Mesenchymal stem cell (in vitro differentiated cells and primary cell): Measurements from ENCODE around the gene SYPL2.

Experiments used
- DNase-seq: peaks from one replicate; pipeline ENCODE4 v3.0.0-alpha.2; 2013
- H2AFZ ChIP-seq: one replicate; pipeline ENCODE4 v1.6.1; 2013; ENCODE audit warnings: low read depth, mild to moderate bottlenecking, control low read depth, inconsistent platforms, low read length, moderate library complexity
- H2AK5ac ChIP-seq: 2 replicates; pipeline ENCODE4 v1.6.1; 2013; ENCODE audit warnings: low read length, moderate library complexity, mild to moderate bottlenecking, inconsistent platforms; ENCODE audit not compliant: severe bottlenecking
- H2BK120ac ChIP-seq: one replicate; pipeline ENCODE4 v1.6.1; 2013; ENCODE audit warnings: low read depth, mild to moderate bottlenecking, inconsistent platforms, low read length, moderate library complexity
- H2BK12ac ChIP-seq, 2 experiments: one replicate each; pipeline ENCODE4 v1.6.1; 2013; ENCODE audit warnings: inconsistent platforms in 2 of 2, low read length in 2 of 2, mild to moderate bottlenecking in 2 of 2, moderate library complexity in 2 of 2, control low read depth in 1 of 2
- H2BK15ac ChIP-seq: one replicate; pipeline ENCODE4 v1.6.1; 2013; ENCODE audit warnings: mild to moderate bottlenecking, low read depth, inconsistent platforms; ENCODE audit not compliant: poor library complexity, severe bottlenecking
- H2BK5ac ChIP-seq: 2 replicates; pipeline ENCODE4 v1.6.1; 2013; ENCODE audit warnings: low read depth, mild to moderate bottlenecking, low read length, control low read depth, inconsistent platforms; ENCODE audit not compliant: poor library complexity, severe bottlenecking
- H3K14ac ChIP-seq, 2 experiments: one replicate each; pipeline ENCODE4 v1.6.1; 2013; ENCODE audit warnings: inconsistent platforms in 2 of 2, low read length in 2 of 2, control low read depth in 1 of 2, mild to moderate bottlenecking in 1 of 2, moderate library complexity in 1 of 2
- H3K18ac ChIP-seq, 2 experiments: one replicate each; pipeline ENCODE4 v1.6.1; 2013; ENCODE audit warnings: inconsistent platforms in 2 of 2, low read length in 2 of 2, control low read depth in 1 of 2, low read depth in 1 of 2, mild to moderate bottlenecking in 1 of 2
- H3K23ac ChIP-seq, 2 experiments: one replicate each; pipeline ENCODE4 v1.6.1; 2013; ENCODE audit warnings: inconsistent platforms in 2 of 2, low read length in 2 of 2, mild to moderate bottlenecking in 2 of 2, moderate library complexity in 2 of 2, control low read depth in 1 of 2
- H3K27ac ChIP-seq: 2 replicates; pipeline ENCODE4 v1.5.1; 2013; ENCODE audit warnings: mild to moderate bottlenecking, moderate library complexity, low read length, control low read depth, inconsistent platforms; ENCODE audit not compliant: poor library complexity, severe bottlenecking
- H3K27me3 ChIP-seq, 2 experiments: 2 replicates each; pipeline versions ENCODE4 v1.6.1 to v1.7.0; 2013; ENCODE audit warnings: low read length in 2 of 2, mild to moderate bottlenecking in 2 of 2, moderate library complexity in 2 of 2, control low read depth in 1 of 2, inconsistent platforms in 1 of 2; ENCODE audit not compliant: control insufficient read depth in 1 of 2, insufficient read depth in 1 of 2
- H3K36me3 ChIP-seq, 2 experiments: 2 replicates each; pipeline versions ENCODE4 v1.6.1 to v1.7.0; 2013; ENCODE audit warnings: low read length in 2 of 2, control low read depth in 1 of 2, inconsistent platforms in 1 of 2, low read depth in 1 of 2, mild to moderate bottlenecking in 1 of 2; ENCODE audit not compliant: insufficient read depth in 2 of 2, control insufficient read depth in 1 of 2
- H3K4ac ChIP-seq, 2 experiments: one replicate each; pipeline ENCODE4 v1.6.1; 2013; ENCODE audit warnings: inconsistent platforms in 2 of 2, low read length in 2 of 2, mild to moderate bottlenecking in 2 of 2, moderate library complexity in 2 of 2, control low read depth in 1 of 2, low read depth in 1 of 2
- H3K4me1 ChIP-seq: 2 replicates; pipeline ENCODE4 v1.6.1; 2013; ENCODE audit warnings: low read depth, low read length, control low read depth; ENCODE audit not compliant: control insufficient read depth, insufficient read depth
- H3K4me2 ChIP-seq: 2 replicates; pipeline ENCODE4 v1.6.1; 2013; ENCODE audit warnings: low read length, mild to moderate bottlenecking, inconsistent platforms; ENCODE audit not compliant: poor library complexity, severe bottlenecking
- H3K4me3 ChIP-seq, 2 experiments: 2 replicates each; pipeline versions ENCODE4 v1.5.1 to v1.7.0; 2013; ENCODE audit warnings: low read length in 2 of 2, mild to moderate bottlenecking in 2 of 2, control low read depth in 1 of 2, low read depth in 1 of 2; ENCODE audit not compliant: insufficient read depth in 1 of 2
- H3K79me1 ChIP-seq: replicated peaks from 2 replicates; pipeline ENCODE4 v1.6.1; 2013; ENCODE audit warnings: mild to moderate bottlenecking, control low read depth, low read length, inconsistent platforms; ENCODE audit not compliant: poor library complexity, severe bottlenecking
- H3K9ac ChIP-seq: 2 replicates; pipeline ENCODE4 v1.7.0; 2013; ENCODE audit warnings: mild to moderate bottlenecking, low read length, moderate library complexity
- H3K9me3 ChIP-seq: 2 replicates; pipeline ENCODE4 v1.7.0; 2013; ENCODE audit warnings: mild to moderate bottlenecking, low read length; ENCODE audit not compliant: control insufficient read depth
- H4K8ac ChIP-seq: one replicate; pipeline ENCODE4 v1.6.1; 2013; ENCODE audit warnings: inconsistent platforms, mild to moderate bottlenecking, low read length, moderate library complexity
- H4K91ac ChIP-seq: one replicate; pipeline ENCODE4 v1.6.1; 2013; ENCODE audit warnings: mild to moderate bottlenecking, low read length, inconsistent platforms
- WGBS: methylation state at CpG from one replicate; pipeline ENCODE4 v1.1.7; 2013; ENCODE audit warnings: mixed read lengths; 5-methylcytosine and 5-hydroxymethylcytosine counted together

Gene SYPL2

DNA sequence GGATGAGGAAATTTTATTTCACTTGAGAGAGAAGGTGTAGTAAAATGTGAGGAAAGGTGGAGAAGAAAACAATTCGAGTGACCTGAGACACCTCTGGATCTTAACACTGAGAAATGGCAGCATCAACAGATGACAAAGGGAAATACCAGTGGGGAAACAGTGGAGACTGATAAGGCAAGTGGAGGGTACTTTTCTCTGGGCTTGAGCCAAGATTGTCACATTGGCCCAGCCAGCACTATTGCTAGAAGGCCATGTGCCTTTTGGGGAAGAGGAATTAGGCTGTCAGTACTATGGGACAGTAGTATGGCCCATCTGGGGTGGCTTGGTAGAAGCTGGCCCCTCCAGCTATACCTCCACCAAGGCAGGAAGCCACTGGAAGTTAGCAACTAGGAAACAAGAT lies 8.4 kb downstream of the SYPL2 start:
- H3K4me2 ChIP-seq = no peak overlapping the region
- H2BK12ac ChIP-seq = no peak overlapping the region
- H2BK5ac ChIP-seq = no peak overlapping the region
- no peaks in the 10 kb centered on the region for H3K4me1 ChIP-seq
- no peak overlapping the region for H3K9ac ChIP-seq
- H3K36me3 ChIP-seq = peaks cover 0 to 36% of the 10 kb centered on the region in 2 experiments
- H3K18ac ChIP-seq = no peak overlapping the region
- no peak overlapping the region for H3K4ac ChIP-seq
- peaks cover 0 to 91% of the 10 kb centered on the region in 2 experiments for H3K27me3 ChIP-seq
- no peaks in the 10 kb centered on the region for H3K9me3 ChIP-seq
- 83% methylated on average over 1 of the region's 1 CpG for WGBS
- no peak overlapping the region for H3K14ac ChIP-seq
- no peak overlapping the region for H3K4me3 ChIP-seq
- DNase-seq = no peak
- H2BK120ac ChIP-seq = no peak overlapping the region
- H4K8ac ChIP-seq = peak overlapping the region; percentile 7
- no peak overlapping the region for H3K27ac ChIP-seq
- no peak overlapping the region for H2AK5ac ChIP-seq
- H2BK15ac ChIP-seq = no peak overlapping the region
- no peaks in the 10 kb centered on the region for H3K79me1 ChIP-seq
- H2AFZ ChIP-seq = no peak overlapping the region
- H3K23ac ChIP-seq = no peak overlapping the region
- H4K91ac ChIP-seq = peak overlapping the region; percentile 54

DNA sequence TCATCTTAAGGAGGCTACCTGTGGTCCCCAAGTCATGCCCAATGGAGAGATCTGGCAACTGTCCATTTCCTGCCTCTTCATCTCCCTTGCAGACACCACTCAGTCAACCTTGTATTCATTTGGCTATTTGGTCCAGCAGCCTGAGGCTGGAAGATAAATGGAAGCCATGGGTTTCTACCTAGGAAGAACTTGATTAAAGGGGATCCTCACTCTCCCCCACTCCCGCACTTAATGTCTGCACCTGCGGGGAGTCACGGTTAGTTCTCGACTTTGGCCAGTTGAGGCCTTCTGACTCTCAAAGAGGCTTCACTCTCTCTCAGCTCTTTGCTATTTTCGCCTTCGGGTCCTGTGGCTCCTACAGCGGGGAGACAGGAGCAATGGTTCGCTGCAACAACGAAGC lies 8.9 kb downstream of the SYPL2 start:
- H3K23ac ChIP-seq = no peak overlapping the region
- no peak overlapping the region for H3K18ac ChIP-seq
- H3K79me1 ChIP-seq = no peaks in the 10 kb centered on the region
- no peak for DNase-seq
- H3K4me3 ChIP-seq = no peak overlapping the region
- peaks cover 0 to 42% of the 10 kb centered on the region in 2 experiments for H3K36me3 ChIP-seq
- H3K9me3 ChIP-seq = no peaks in the 10 kb centered on the region
- no peak overlapping the region for H3K4ac ChIP-seq
- no peak overlapping the region for H3K27ac ChIP-seq
- H3K9ac ChIP-seq = no peak overlapping the region
- 85% methylated on average over 9 of the region's 9 CpGs for WGBS
- no peak overlapping the region for H2AK5ac ChIP-seq
- H3K27me3 ChIP-seq = peaks cover 0 to 91% of the 10 kb centered on the region in 2 experiments
- no peak overlapping the region for H4K91ac ChIP-seq
- H2BK5ac ChIP-seq = no peak overlapping the region
- H2BK120ac ChIP-seq = no peak overlapping the region
- no peak overlapping the region for H3K4me2 ChIP-seq
- H2AFZ ChIP-seq = no peak overlapping the region
- H2BK12ac ChIP-seq = no peak overlapping the region
- no peak overlapping the region for H3K14ac ChIP-seq
- no peak overlapping the region for H2BK15ac ChIP-seq
- H4K8ac ChIP-seq = no peak overlapping the region
- H3K4me1 ChIP-seq = no peaks in the 10 kb centered on the region

- WGBS = 95% methylated on average over 6 of the region's 8 CpGs
- H4K91ac ChIP-seq = no peak overlapping the region
- no peak overlapping the region for H2AFZ ChIP-seq
- no peak overlapping the region for H2BK12ac ChIP-seq
- H3K23ac ChIP-seq = no peak overlapping the region
- H3K9me3 ChIP-seq = no peaks in the 10 kb centered on the region
- no peaks in the 10 kb centered on the region for H3K4me1 ChIP-seq
- no peak overlapping the region for H2BK15ac ChIP-seq
- H3K14ac ChIP-seq = no peak overlapping the region
- no peak overlapping the region for H3K4me3 ChIP-seq
- no peak overlapping the region for H3K9ac ChIP-seq
- H3K27ac ChIP-seq = no peak overlapping the region
- H3K4ac ChIP-seq = no peak overlapping the region
- no peak overlapping the region for H4K8ac ChIP-seq
- peaks cover 0 to 50% of the 10 kb centered on the region in 2 experiments for H3K36me3 ChIP-seq
- no peaks in the 10 kb centered on the region for H3K79me1 ChIP-seq
- DNase-seq = no peak
- H3K27me3 ChIP-seq = peaks cover 0 to 92% of the 10 kb centered on the region in 2 experiments
- no peak overlapping the region for H2BK120ac ChIP-seq
- no peak overlapping the region for H3K4me2 ChIP-seq
- no peak overlapping the region for H3K18ac ChIP-seq
- no peak overlapping the region for H2BK5ac ChIP-seq
- no peak overlapping the region for H2AK5ac ChIP-seq
Observed at GRCh38 chr1:109476825-109477224, 10.5 kb downstream of the SYPL2 start.

DNA sequence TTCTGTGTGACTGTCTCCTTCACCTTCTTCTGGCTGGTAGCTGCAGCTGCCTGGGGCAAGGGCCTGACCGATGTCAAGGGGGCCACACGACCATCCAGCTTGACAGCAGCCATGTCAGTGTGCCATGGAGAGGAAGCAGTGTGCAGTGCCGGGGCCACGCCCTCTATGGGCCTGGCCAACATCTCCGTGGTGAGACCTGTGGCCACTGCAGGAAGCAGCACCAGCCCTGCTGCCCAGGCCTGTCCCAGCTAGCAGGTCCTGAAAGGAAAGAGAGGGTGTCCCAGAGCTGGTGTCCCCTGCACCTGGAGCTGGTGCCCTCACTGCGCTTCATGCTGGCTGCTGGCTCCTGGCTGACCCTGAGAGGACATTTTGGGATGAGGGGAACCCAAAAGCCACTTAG lies 11.5 kb downstream of the SYPL2 start:
- Histone ChIP-seq H3K9me3 (no peaks in the 10 kb centered on the region), H3K9ac (no peak overlapping the region), H3K36me3 (peaks cover 0 to 50% of the 10 kb centered on the region in 2 experiments), H3K4ac (no peak overlapping the region), H2BK5ac (no peak overlapping the region), H3K4me3 (no peak overlapping the region), H2BK120ac (no peak overlapping the region), H3K14ac (peak overlapping the region in 1 of 2 experiments; percentile 63), H2BK12ac (no peak overlapping the region), H3K18ac (no peak overlapping the region), H3K27ac (no peak overlapping the region), H3K27me3 (peaks cover 0 to 90% of the 10 kb centered on the region in 2 experiments), H3K4me1 (no peaks in the 10 kb centered on the region), H2BK15ac (no peak overlapping the region), H3K79me1 (no peaks in the 10 kb centered on the region), H2AK5ac (no peak overlapping the region), H2AFZ (no peak overlapping the region), H3K4me2 (no peak overlapping the region), H4K91ac (no peak overlapping the region), H3K23ac (no peak overlapping the region), H4K8ac (no peak overlapping the region)
- no peak for DNase-seq
- WGBS = 72% methylated on average over 6 of the region's 6 CpGs
